Putamen (tissue), 1 donor: ENCODE data around the gene PSMA8.
"Not testable (repeated sequence)": the region's sequence is repeated elsewhere in the genome, so short reads cannot be mapped to it uniquely, and the experiment has no call there.

Experiments
- DNase-seq: peaks from one replicate; pipeline ENCODE4 v3.0.0-alpha.2; 2016; ENCODE audit warnings: low spot score

The PSMA8 gene

DNA sequence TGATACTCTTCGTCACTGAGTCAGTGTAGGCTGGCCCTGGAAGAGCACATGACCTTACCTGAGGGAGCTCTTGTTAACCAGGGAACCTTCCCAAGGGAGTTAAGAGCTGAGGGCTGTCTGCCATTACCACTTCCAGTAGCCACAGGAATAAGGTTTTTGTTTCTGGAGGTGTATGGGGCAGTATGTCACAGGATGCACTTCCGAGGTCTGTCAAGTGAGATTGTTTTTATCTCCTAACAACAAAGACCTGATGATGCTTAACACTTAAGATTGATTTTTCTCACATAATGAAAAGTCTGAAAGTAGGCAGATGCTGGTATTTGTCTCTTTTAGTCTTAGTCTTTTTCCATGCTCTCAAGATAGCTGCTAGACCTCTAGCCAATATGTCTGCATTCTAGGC lies 41.8 kb downstream of the PSMA8 start:
- DNase-seq, result no peak

DNA sequence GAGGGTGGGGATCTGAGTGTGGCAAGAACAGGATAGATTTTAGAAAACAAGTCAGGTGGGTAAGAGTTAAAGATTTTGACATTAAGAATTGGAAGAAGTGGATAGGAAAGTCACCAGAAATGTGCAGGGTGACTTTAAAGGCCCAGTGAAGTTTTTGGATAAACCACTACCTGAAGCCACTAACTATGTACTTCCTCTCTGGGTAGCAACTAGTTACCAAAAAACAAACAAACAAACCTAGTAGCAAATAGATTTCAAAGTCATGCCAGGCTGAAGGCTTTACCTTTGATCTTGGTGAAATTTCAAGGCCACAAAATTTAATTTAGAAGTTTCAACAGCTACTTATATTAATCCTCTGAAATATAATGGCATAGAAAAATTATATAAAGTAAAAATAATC lies 42.5 kb downstream of the PSMA8 start:
- DNase-seq, result no peak

DNA sequence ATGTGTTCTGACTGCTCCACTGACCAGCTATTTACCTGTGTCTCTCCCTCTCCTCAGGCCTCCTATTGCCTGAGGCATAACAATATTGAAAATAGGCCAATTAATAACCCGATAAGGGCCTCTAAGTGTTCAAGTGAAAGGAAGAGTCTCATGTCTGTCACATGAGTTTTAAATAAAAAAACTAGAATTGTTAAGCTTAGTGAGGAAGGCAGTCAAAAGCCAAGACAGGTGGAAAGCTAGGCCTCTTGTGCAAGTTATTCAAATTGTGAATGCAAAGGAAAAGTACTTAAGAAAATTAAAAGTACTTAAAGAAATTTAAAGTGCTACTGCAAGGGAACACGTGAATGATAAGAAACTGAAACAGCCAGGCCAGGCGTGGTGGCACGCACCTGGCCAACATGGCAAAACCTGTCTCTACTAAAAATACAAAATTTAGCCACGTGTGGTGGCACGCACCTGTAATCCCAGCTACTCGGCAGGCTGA lies 47.7 kb downstream of the PSMA8 start:
- DNase-seq, result no peak

DNA sequence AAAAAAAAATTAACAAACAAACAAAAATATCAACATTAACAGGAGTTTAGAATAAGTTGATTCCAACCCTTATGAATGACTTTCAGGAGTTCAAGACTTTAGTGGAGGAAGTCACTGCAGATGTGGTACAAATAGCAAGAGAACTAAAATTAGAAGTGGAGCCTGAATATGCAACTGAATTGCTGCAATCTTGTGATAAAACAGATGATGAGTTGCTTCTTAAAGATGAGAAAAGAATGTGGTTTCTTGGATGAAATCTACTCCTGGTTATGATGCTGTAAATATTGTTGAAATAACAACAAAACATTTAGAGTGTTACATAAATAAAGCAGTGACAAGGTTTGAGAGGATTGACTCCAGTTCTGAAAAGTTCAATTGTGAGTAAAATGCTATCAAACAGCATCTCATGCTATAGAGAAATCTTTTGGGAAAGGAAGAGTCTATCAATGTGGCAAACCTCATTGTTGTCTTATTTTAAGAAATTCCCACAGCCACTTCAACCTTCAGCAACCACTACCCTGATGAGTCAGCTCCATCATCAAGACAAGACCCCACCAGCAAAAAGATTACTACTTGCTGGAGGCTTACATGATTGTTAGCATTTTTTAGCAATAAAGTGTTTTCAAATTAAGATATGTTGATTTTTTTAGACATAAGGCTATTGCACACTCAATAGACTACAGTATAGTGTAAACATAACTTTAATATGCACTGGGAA lies 49.9 kb downstream of the PSMA8 start:
- no peak for DNase-seq

DNA sequence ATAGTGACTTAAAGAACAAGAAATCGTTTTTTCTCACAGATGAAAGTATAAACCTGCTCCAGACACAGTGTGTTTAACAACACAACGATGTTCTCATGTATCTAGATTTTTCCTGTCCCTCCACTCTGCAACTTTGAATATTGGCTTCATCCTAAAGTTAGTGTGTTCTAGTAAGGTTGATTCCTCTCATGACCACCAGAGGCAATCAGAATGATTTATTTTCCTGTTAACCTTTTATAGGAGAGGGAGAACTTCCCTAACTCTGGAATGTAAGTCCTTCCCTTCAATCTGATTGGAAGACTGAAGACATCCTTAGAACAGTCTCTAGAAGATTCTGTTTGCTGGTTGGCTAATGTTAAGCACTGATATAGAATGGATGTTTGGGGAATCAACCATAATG lies 51.6 kb downstream of the PSMA8 start:
- no peak for DNase-seq

DNA sequence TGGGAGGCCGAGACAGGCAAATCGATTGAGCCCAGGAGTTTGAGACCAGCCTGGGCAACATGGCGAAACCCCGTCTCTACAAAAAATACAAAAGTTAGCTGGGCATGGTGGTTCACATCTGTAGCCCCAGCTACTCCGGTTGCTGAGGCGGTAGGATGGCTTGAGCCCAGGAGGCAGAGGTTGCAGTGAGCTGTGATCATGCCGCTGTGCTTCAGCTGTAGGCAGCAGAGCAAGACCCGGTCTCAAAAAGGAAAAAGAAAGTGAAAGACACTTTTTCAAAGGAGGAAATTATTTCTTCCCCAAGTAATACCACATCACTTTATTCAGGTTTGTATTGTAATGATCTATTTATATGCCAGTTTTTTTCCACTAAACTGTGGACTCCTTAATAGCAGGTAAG lies 56.8 kb downstream of the PSMA8 start:
- no peak for DNase-seq

DNA sequence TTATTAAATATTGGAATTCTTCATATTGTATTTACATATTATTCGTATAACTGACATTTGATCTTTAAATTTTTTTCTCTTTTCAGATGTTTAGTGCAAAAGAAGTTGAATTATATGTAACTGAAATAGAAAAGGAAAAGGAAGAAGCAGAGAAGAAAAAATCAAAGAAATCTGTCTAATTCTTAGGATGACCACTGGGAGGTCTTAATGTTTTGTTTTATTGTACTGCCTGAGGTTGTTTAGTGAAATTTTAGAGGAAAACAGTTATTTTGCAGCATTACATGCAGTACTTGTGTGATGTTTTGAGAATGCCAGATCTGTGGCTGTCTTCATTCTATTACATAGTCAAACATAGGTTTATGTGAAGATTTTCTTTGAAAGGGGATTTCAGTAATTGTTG lies 58.6 kb downstream of the PSMA8 start:
- DNase-seq, result no peak

DNA sequence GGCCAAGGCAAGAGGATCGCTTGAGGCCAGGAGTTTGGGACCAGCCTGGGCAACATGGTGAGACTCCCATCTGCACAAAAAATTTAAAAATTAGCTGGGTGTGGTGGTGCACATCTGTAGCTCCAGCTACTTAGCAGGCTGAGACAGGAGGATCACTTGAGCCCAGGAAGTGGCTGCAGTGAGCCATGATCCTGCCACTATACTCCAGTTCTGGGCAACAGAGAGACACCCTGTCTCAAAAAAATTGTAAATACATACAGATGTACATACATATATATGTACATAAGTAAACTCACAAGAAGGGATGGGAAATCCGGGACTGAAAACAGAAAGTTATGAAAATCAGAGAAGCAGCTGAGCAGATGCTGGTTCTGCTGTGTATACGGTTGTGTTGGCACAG lies 62.9 kb downstream of the PSMA8 start:
- no peak for DNase-seq

DNA sequence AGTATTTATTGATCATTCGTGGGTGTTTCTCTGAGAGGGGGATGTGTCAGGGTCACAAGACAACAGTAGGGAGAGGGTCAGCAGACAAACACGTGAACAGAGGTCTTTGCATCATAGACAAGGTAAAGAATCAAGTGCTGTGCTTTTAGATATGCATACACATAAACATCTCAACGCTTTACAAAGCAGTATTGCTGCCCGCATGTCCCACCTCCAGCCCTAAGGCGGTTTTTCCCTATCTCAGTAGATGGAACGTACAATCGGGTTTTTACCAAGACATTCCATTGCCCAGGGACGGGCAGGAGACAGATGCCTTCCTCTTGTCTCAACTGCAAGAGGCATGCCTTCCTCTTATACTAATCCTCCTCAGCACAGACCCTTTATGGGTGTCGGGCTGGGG lies 68.3 kb downstream of the PSMA8 start:
- not testable (repeated sequence) for DNase-seq

DNA sequence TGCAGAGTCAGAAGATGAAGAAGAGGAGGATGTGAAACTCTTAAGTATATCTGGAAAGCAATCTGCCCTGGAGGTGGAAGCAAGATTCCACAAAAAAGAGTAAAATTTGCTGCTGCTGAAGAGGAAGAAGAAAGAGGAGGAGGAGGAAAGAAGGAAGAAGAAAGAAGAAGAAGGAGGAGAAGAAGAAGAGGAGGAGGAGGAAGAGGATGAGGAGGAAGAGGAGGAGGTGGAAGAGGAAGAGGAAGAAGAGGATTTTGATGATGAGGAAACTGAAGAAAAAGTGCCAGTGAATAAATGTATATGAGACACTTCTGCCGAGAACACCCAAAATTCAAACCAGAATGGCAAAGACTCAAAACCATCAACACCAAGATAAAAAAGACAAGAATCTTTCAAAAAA lies 71.6 kb downstream of the PSMA8 start:
- DNase-seq, result no peak

DNA sequence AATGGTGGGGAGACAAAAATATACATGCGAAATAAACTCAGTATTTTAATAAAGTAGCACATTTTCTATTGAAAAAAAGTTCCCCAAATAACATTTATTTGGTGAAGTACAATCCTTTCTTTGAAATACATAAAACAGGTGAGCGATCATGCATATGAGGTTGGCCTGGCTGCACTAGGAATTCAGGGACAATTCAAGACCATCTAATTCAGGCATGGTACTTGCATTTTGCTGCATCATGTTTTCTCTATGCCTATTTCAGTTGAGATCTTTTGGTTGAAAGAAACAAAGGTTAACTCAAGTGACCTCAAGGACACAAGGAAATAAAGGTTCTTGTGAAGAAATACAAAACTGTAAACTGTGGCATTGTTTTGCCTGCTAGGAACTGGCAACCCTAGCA lies 72.8 kb downstream of the PSMA8 start:
- no peak for DNase-seq

DNA sequence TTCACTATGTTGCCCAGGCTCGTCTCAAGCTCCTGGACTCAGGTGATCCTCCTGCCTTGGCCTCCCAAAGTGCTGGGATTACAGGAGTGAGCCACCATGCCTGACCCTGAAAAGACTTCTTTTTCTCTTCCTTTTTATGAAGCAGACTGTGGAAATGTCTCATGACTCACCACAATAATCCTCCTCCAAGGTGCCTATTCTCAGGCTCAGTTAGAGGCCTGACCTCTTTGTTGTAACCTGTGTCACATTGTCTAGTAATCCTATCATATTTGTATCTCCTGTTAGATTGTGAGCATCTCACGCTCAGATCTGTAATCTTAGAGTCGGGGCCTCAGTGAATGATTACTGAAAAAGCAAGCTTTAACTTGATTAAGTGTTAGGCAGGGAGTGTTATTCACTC lies 74.3 kb downstream of the PSMA8 start:
- no peak for DNase-seq

DNA sequence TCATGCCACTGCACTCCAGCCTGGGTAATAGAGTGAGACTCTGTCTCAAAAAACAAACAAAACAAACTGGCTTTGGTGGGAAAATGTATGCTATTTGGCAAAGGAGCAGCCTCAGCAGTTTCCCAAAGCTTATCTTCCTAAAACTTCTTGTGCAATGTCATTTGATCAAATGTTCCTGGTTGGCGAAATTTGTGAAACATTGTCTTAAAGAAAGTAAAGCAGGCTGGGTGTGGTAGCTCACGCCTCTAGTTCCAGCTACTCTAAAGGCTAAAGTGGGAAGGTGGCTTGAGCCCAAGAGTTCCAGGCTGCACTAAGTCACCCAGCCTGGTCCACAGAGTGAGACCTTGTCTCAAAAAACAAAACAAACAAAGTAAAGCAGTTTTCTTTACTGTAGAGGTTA lies 75.3 kb downstream of the PSMA8 start:
- DNase-seq, result no peak

DNA sequence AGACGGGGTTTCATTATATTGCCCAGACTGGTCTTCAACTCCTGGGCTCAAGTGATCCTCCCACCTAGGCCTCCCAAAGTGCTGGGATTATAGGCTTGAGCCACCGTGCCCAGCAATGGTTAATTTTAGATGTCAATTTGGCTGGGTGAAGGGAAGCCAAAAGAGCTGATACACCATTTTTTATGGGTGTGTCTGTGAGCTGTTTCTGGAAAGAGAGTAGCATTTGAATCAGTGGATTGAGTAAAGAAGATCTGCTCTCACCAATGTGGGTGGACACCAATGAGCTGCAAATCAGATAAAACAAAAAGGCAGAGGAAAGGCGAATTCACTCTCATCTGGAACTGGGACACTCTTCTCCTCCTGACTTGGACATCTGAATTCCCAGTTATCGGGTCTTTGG lies 76.5 kb downstream of the PSMA8 start:
- DNase-seq, result no peak

DNA sequence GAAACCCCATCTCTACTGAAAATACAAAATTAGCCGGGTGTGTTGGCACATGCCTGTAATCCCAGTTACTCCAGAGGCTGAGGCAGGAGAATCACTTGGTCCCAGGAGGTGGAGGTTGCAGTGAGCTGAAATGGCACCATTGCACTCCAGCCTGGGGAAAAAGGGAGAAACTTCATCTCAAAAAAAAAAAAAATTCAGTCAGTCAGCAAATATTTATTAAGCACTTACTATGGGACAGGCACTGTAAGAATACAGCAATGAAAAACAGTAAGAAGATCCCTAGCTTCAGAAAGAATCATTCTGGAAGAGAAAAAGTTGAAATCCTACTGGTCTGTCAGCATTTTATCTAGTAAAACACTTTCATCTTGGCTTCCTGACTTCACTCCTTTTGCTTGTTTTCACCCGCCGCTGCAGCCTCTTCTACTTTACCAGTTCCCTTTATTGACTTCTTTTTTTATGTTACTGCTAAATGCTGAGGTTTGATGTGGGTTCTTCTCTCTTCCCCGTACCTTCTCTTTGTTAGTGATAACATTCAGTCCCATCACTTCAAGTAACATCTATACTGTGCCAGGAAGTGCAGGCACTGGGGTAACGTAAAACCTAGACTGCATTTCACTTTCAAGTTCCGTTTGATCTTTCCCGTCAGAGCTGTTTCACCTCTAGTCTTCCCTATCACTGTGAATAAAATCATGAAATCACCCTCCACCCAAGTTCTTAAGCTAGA lies 81.7 kb downstream of the PSMA8 start:
- DNase-seq, result no peak

DNA sequence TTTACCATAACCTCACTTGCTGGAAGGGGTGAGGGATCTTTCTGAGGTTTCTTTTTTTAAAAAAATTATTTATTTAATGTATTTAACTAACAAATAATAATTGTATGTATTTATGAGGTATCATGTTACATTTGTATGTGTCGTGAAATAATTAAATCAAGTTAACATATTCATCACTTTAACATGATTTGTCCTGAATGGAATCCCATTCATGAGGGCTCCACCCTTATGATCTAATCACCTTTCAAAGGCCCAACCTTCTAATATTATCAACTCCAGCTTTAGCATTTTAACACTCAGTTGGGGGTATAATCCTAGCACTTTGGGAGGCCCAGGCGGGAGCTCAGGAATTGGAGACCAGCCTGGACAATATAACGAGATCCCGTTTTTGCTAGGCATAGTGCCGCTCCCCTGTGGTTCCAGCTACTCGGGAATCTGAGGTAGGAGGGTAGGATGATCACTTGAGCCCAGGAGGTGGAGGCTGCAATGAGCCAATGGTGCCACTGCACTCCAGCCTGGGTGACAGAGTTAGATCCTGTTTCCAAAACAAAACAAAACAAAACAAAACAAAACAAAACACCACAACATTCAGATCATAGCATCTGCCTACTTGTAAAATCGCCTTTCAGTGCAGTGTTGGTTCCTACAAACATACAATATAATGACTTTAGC lies 91.5 kb downstream of the PSMA8 start:
- no peak for DNase-seq

DNA sequence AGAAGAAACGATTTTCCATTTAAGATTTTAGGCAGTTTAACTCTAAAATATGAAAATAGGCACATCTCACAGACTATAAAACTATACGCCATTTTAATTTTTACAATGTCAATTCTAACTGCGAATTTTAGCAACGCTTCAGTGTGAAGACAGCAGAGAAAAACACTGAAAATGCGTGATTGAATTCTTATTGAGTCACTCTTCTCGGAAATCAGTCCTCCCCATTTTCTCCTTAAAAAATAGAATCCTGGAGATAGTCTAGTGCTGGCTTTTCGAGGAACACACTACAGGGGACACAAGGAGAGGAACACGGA lies 92.2 kb downstream of the PSMA8 start:
- DNase-seq, result no peak

DNA sequence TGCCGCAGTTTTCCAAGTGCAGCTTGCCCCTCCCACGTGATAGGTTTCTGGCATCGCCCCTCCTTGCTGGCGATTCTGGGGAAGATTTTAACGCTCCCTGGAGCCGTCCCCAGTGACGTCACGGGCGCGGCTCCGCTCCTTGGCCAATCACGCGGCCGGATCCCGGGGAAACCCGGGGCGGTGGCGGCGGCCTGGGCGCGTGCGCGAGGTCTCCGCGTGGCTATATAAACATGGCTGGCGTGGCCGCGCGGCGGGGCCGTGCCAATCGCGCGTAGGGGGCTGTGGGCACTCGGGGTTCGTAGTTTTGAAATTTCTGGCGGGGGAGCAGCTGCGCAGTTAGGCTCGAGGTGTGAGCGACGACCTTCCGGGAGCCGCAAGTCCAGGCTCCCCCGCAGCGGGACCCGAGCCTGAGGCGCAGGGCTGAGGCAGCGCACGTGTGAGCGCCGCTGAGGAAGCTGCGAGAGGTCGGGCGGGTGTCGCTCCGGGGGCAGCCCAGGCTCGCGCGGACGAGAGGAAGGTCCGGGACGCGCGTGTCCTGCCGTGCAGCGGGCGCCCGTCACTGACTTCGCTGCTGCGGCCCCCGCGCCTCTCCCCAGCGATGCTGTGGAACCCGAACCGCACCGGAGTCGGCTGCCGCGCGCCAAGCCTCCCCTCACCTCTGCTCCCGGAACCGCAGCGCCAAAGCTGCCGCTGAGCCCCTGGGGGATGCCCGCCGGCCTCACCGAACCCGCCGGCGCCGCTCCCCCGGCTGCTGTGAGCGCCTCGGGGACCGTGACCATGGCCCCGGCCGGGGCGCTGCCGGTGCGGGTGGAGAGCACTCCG lies 92.8 kb downstream of the PSMA8 start, which contains the start of gene TAF4B:
TSS of gene TAF4B (plus strand) at position 217 of the 822 bp plus-strand sequence. CDS start at position 706, 489 bp downstream.
- DNase-seq, result peak; percentile 91

DNA sequence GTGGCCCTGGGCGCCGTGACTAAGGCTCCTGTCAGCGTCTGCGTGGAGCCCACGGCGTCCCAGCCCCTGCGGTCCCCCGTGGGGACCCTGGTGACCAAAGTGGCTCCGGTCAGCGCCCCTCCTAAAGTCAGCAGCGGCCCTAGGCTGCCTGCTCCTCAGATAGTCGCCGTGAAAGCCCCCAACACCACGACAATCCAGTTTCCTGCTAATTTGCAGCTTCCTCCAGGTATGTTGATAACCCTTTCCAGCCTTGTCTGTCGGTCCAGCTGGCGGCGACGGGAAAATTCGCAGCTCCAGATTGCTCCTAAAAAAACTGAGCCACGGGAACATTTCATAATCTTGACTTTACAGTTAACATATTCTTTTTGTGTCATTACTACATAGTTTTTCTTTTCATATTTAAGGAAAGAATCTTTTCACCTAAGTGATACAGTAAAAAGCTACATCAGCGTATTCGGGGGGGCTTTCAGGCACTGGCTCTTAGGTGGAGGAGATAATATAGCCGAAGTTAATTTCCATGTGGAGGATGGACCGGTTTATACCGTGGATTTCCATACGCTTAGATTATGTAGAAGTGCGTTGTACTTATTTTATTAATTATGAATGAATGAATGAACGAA lies 93.5 kb downstream of the PSMA8 start:
- DNase-seq, result no peak

DNA sequence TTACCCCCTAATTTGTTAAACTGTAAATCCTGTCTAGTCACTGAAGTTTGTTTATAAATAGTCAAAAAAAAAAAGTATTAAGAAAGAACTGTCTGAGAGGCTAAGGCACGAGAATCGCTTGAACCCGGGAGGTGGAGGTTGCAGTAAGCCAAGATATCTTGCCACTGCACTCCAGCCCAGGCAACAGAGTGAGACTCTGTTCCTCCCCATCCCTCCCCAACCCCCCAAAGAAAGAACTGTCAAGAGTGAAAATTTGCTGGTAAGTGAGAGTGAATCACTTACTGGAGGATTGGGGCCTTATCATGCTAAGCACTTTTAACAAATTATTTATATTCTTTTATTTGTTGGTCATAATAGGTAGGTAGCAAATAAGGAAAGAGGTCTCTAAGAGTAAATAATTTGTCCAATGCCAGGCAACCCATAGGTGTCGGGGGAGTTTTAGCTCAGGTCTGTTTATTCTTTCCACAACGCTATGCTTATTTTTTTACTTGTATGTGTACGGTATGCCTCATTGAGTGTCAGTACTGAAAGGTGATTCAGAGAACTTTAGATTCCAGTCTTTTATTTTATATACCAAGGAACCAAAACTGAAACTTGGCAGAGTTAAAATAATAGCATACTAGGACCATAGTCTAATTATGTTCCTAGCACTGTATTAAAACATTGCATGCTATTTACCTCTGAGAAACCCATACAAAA lies 95.0 kb downstream of the PSMA8 start:
- no peak for DNase-seq

DNA sequence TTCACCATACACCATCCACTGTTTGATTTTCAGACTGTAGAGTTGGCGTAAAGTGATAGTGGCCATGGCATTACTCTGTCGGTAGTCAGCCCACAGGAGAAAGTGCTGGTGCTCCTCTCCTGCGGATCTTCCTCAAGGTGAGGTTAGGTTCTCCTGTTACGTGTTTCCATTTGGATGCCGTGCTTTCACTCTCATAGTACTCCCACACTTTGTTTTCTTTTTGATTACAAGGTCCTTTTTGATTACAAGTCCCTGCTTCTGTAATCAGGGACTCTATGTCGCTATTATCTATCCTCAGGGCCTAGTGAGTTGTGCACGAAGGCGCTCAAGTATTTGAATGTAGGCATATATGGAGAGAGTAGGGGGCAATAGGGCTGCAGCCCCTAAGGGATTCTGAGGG lies 96.8 kb downstream of the PSMA8 start:
- no peak for DNase-seq
